T-helper 17 cell (primary cell): ENCODE results near the gene PTPRN2. TPM values are rescaled to one million over a fixed set of nuclear protein-coding genes. Genes with fewer than 3 reads are reported as not detected.
A peak's percentile ranks its signal among the peaks of the same experiment; 100 is the strongest.

Source experiments
- ATAC-seq: fragments of 150-1000 bp; cut with Tn5 transposase; 2 replicates; pipeline ENCODE4 v1.10.0; 2021; ENCODE audit warnings: mild to moderate bottlenecking, moderate library complexity
- DNase-seq, 3 donors: peaks; one replicate each; pipeline versions ENCODE4 v3.0.0 to v3.0.0-alpha.2; 2020 to 2021
- H3K9me3 ChIP-seq: one replicate; pipeline ENCODE4 v1.7.0; 2013; ENCODE audit warnings: low read length, mild to moderate bottlenecking; ENCODE audit not compliant: control insufficient read depth, poor library complexity, severe bottlenecking
- H3K27ac Mint-ChIP-seq: one replicate; pipeline ENCODE4 v1.8.0; 2022; ENCODE audit warnings: mild to moderate bottlenecking, moderate library complexity, mixed read lengths
- H3K27me3 Mint-ChIP-seq: one replicate; pipeline ENCODE4 v1.8.0; 2022; ENCODE audit warnings: mixed read lengths
- H3K36me3 Mint-ChIP-seq: one replicate; pipeline ENCODE4 v1.8.0; 2022; ENCODE audit warnings: low read depth, mixed read lengths
- H3K4me1 Mint-ChIP-seq: one replicate; pipeline ENCODE4 v1.8.0; 2022; ENCODE audit warnings: mild to moderate bottlenecking, mixed read lengths
- H3K4me3 Mint-ChIP-seq: one replicate; pipeline ENCODE4 v1.8.0; 2022; ENCODE audit warnings: mild to moderate bottlenecking, moderate library complexity, mixed read lengths
- total RNA-seq, 4 donors: library from RNA in 2 of 4; stranded (reverse) in 2 of 4; gene quantifications; one replicate each; pipeline ENCODE4 v1.2.3 and lab custom pipeline; 2022 to 2026

PTPRN2 gene
- total RNA-seq, 2 donors from 2014 or later = 0.42 to 0.57 TPM

GRCh38 chr7:157662110-157662791, 925.4 kb downstream of the PTPRN2 start:
- H3K4me1 Mint-ChIP-seq = peaks cover 10% of the 10 kb centered on the region
- no peak overlapping the region for H3K4me3 Mint-ChIP-seq
- H3K27me3 Mint-ChIP-seq = no peaks in the 10 kb centered on the region
- ATAC-seq = no peak
- no peak overlapping the region for H3K27ac Mint-ChIP-seq
- H3K36me3 Mint-ChIP-seq = no peaks in the 10 kb centered on the region
- no peak for DNase-seq
- H3K9me3 ChIP-seq = no peaks in the 10 kb centered on the region

GRCh38 chr7:157661611-157661975, 926.0 kb downstream of the PTPRN2 start:
- DNase-seq (no peak), ATAC-seq (no peak)
- Mint-ChIP-seq H3K27me3 (no peaks in the 10 kb centered on the region), H3K27ac (no peak overlapping the region), H3K4me1 (peaks cover 10% of the 10 kb centered on the region), H3K4me3 (no peak overlapping the region), H3K36me3 (no peaks in the 10 kb centered on the region)
- no peaks in the 10 kb centered on the region for H3K9me3 ChIP-seq

DNA sequence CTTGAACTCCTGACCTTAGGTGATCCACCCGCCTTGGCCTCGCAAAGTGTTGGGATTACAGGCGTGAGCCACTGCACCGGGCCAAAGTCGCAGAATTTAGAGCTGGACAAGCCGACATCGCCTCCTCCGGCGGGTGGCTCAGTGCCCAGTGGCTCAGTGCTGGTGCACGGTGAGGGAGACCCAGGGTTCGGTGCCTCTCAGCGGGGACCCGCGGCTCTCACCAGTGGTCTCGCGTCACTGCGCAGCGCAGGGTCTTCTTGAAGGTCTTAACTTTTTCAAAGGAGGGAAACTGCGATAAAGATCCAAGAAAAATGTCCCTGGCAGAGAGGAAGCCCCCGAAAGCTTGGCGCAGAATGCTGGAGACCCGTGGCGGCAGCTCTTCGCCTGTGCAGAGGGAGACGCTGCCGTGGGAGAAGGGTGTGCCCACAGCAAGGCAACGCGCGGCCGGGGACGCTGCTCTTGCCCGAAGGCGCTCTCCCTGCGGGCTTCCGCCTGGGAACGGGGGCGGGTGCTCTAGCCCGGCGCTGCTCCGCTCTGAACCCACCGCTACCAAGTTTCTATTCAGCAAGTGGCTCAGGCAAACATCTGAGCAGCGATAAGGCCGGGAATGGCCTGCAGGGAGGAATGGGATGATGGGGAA, 926.5 kb downstream of the PTPRN2 start:
- H3K4me3 Mint-ChIP-seq = no peak overlapping the region
- H3K36me3 Mint-ChIP-seq = no peaks in the 10 kb centered on the region
- no peaks in the 10 kb centered on the region for H3K9me3 ChIP-seq
- no peaks in the 10 kb centered on the region for H3K27me3 Mint-ChIP-seq
- ATAC-seq (no peak), DNase-seq (no peak)
- peaks cover 10% of the 10 kb centered on the region for H3K4me1 Mint-ChIP-seq
- H3K27ac Mint-ChIP-seq = peak overlapping the region; percentile 43

- ATAC-seq (no peak), DNase-seq (no peak)
- H3K27ac Mint-ChIP-seq = no peak overlapping the region
- H3K4me1 Mint-ChIP-seq = peaks cover 10% of the 10 kb centered on the region
- H3K4me3 Mint-ChIP-seq = no peak overlapping the region
- no peaks in the 10 kb centered on the region for H3K27me3 Mint-ChIP-seq
- no peaks in the 10 kb centered on the region for H3K36me3 Mint-ChIP-seq
- no peaks in the 10 kb centered on the region for H3K9me3 ChIP-seq
Observed at GRCh38 chr7:157658851-157659412, 928.7 kb downstream of the PTPRN2 start.

DNA sequence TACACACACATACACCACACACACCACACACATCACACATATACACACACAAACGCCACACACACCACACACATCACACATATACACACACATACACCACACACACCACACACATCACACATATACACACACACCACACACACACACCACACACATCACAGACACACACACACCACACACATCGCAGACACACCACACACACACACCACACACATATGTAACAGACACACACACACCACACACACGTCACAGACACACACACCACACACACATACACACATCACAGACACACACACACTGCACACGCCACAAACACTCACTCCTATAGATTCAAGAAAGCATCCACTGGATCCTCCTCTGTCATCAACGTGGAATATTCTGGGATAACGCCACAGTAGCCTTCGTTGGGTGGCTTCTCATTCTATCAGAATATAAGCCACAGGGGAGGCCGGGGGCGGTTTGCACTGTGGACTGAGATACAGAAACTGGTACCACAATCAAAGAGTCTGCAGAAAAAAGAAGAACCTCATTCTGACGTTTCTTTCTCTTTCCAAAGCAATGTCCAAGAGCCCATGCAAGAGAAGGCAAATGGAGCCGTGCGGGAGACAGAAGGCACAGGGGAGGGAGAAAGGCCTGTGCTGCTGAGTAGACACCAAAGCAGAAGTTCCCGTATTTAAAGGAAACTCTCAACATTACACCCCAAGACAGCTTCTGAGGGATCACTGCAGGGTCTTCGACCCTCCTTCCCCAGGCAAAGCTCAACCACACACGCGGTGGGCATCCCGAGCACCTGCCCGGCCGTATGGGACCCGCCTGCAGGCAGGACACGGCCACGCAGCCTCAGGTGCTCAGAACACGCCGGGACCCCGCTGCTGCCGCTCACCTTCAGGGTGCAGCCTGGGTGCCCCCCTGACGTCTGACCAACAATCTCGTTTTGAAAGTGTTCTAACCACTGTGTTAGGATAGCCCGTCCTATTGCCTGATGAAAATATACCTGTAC, 929.6 kb downstream of the PTPRN2 start:
- H3K4me3 Mint-ChIP-seq = no peak overlapping the region
- H3K4me1 Mint-ChIP-seq = peaks cover 10% of the 10 kb centered on the region
- H3K27ac Mint-ChIP-seq = no peak overlapping the region
- no peaks in the 10 kb centered on the region for H3K36me3 Mint-ChIP-seq
- H3K9me3 ChIP-seq = no peaks in the 10 kb centered on the region
- H3K27me3 Mint-ChIP-seq = no peaks in the 10 kb centered on the region
- ATAC-seq = no peak
- DNase-seq = no peak

GRCh38 chr7:157656195-157656769, 931.3 kb downstream of the PTPRN2 start:
- no peaks in the 10 kb centered on the region for H3K9me3 ChIP-seq
- Mint-ChIP-seq H3K4me3 (no peak overlapping the region), H3K27me3 (no peaks in the 10 kb centered on the region), H3K36me3 (no peaks in the 10 kb centered on the region), H3K4me1 (peaks cover 8% of the 10 kb centered on the region), H3K27ac (no peak overlapping the region)
- DNase-seq (no peak), ATAC-seq (no peak)

GRCh38 chr7:157654350-157654749, 933.3 kb downstream of the PTPRN2 start:
- H3K4me1 Mint-ChIP-seq = no peaks in the 10 kb centered on the region
- no peaks in the 10 kb centered on the region for H3K9me3 ChIP-seq
- H3K27ac Mint-ChIP-seq = no peak overlapping the region
- H3K27me3 Mint-ChIP-seq = no peaks in the 10 kb centered on the region
- H3K4me3 Mint-ChIP-seq = no peak overlapping the region
- DNase-seq (no peak), ATAC-seq (no peak)
- H3K36me3 Mint-ChIP-seq = no peaks in the 10 kb centered on the region

GRCh38 chr7:157653827-157654207, 933.8 kb downstream of the PTPRN2 start:
- ATAC-seq = no peak
- H3K4me3 Mint-ChIP-seq = no peak overlapping the region
- no peaks in the 10 kb centered on the region for H3K4me1 Mint-ChIP-seq
- no peaks in the 10 kb centered on the region for H3K36me3 Mint-ChIP-seq
- DNase-seq = no peak
- H3K9me3 ChIP-seq = no peaks in the 10 kb centered on the region
- no peaks in the 10 kb centered on the region for H3K27me3 Mint-ChIP-seq
- no peak overlapping the region for H3K27ac Mint-ChIP-seq

DNA sequence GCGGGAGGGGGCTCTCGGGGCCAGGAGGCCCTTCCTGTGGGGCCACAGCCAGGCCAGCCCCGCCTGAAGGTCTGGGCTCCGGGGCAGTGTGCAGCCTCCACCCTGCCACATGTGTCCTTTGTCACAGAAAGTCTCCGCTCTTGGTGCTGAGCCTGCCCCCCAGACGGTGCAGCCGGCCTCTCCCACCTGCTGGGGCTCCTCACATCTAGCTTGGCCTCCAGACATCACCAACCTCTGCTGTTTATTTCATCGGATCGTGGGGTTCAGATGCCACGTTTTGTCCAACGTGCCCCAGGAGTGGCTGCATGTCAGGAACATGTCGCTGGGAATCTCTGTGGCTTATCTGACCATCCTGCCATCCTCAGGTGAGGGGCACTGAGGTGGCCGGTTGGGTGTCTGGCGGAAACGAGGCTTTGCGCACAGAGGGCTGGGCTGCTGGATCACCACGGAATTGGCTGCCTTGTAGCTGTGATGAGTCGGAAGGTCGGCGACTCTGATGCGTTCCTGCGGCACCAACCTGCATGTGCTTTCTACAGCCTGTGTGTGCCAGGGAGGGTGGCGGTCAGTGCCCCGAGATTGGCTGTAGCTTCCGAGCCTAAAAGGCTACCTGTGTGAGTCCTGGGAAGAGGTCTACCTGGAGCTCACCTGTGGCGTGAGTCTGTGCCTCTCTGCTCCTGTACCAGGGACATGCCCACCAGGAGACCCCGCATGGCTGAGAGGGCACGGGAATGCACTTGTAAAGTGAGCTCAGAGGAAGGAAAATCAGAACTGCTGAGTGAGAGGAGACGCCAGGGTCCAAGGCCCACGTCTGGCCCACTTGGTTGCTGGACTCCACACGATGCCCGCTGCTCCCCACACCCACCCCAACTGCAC, 934.4 kb downstream of the PTPRN2 start:
- Mint-ChIP-seq H3K27ac (no peak overlapping the region), H3K27me3 (no peaks in the 10 kb centered on the region), H3K4me3 (no peak overlapping the region), H3K4me1 (no peaks in the 10 kb centered on the region), H3K36me3 (no peaks in the 10 kb centered on the region)
- no peaks in the 10 kb centered on the region for H3K9me3 ChIP-seq
- DNase-seq (no peak), ATAC-seq (no peak)

DNA sequence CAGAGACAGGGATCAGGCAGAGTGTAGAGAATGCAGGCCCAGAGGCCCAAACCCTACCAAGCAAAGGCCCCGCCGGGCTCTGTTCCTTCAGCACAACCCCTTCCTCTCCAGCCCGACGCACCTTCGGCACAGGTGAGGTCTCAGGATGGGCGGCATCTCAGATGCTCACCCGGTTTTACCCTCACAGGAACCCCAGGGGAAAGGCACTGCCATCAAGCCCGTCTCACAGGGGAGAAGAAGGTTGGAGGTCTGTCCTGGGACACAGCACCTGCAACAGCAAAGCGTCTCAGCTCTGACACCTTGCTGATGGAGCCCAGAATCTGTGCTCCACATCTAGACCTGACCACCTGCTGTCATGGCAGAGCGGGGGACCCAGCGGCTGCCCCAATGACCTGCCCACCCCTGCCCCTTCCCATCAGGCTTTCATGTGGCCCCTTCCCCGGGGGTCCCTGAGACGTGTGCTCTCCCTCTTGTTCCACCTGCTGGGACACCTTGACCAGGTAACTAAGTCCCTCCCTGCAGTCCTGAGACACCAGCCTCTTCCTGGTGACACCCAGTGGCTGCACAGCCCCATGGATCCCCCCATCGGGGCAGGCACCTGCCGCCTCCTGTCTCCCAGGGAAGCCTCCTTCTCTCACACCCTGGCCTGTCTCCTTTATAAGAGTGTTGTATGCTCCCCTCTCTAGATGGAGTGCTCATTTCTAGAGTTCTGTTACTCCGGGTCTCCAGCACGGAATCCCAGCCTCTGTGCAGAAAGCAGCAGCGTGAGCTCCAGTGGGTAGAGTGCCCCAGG, 935.3 kb downstream of the PTPRN2 start:
- H3K27me3 Mint-ChIP-seq = no peaks in the 10 kb centered on the region
- H3K4me3 Mint-ChIP-seq = no peak overlapping the region
- no peak overlapping the region for H3K27ac Mint-ChIP-seq
- no peak for DNase-seq
- H3K4me1 Mint-ChIP-seq = no peaks in the 10 kb centered on the region
- no peaks in the 10 kb centered on the region for H3K36me3 Mint-ChIP-seq
- ATAC-seq = no peak
- H3K9me3 ChIP-seq = no peaks in the 10 kb centered on the region

GRCh38 chr7:157651366-157652160, 936.1 kb downstream of the PTPRN2 start:
- Mint-ChIP-seq H3K4me1 (no peaks in the 10 kb centered on the region), H3K36me3 (no peaks in the 10 kb centered on the region), H3K27ac (peak overlapping the region; percentile 14), H3K4me3 (no peak overlapping the region), H3K27me3 (no peaks in the 10 kb centered on the region)
- DNase-seq (no peak), ATAC-seq (no peak)
- no peaks in the 10 kb centered on the region for H3K9me3 ChIP-seq
